ENCODE data around the gene WFDC6.

DNA sequence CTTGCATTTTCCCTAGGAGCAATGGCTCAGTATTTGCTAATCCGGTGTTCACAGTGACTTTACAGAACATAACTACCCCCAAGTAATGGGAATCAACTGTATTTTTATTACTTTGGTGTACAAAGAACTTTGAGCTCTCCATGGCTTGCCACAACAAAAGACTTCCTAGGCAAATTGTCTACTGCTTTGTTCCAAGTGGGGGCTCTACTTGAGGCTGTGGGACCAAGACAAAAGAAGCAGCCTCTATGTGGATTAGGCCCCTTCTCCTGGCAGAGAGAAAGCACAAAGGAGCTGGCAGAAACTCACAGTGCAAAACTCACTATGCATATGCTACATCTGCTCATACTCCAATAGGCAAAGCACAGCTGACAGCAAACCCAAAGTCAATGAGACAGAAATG lies 38.9 kb upstream of the WFDC6 start:
- TF ChIP-seq, protein P1, sequence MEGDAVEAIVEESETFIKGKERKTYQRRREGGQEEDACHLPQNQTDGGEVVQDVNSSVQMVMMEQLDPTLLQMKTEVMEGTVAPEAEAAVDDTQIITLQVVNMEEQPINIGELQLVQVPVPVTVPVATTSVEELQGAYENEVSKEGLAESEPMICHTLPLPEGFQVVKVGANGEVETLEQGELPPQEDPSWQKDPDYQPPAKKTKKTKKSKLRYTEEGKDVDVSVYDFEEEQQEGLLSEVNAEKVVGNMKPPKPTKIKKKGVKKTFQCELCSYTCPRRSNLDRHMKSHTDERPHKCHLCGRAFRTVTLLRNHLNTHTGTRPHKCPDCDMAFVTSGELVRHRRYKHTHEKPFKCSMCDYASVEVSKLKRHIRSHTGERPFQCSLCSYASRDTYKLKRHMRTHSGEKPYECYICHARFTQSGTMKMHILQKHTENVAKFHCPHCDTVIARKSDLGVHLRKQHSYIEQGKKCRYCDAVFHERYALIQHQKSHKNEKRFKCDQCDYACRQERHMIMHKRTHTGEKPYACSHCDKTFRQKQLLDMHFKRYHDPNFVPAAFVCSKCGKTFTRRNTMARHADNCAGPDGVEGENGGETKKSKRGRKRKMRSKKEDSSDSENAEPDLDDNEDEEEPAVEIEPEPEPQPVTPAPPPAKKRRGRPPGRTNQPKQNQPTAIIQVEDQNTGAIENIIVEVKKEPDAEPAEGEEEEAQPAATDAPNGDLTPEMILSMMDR (conservative IDR thresholded peaks at IDR 0.05) = no peak
- TF ChIP-seq EZH2 (IDR thresholded peaks at IDR 0.05; ENCODE audit: low read depth) = no peak
